ENCODE measurements around the gene SRD5A3. TPM values are rescaled to one million over a fixed set of nuclear protein-coding genes. Genes with fewer than 3 reads are reported as not detected.

Gene SRD5A3
- total and polyA plus RNA-seq, 10 donors: 2.8 to 11.1 (median 5.9) TPM

DNA sequence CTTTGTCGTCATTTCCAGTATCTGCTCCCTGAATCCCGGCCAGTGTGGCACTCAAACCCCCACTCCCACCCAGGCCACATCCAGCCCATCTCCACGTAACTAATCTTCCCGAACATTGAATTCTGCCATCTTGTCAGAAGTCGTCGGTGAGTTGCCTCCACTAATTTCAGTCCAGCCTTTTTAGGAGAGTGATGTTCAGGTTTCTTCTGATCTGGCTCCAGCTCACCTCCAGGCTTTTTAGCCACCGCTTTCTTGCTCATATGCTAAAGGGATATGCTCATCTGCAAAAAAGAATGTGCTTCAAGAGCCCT lies 51.0 kb downstream of the SRD5A3 start:
- no peaks in the 10 kb centered on the region for H3K9me3 ChIP-seq
- H3K36me3 ChIP-seq: peaks cover 0 to 22% (median 6%) of the 10 kb centered on the region in 6 donors
- 14 to 29% (median 25%) methylated on average over 7 of the region's 7 CpGs for WGBS, 5 donors
- no peak for DNase-seq
- no peaks in the 10 kb centered on the region for H3K27me3 ChIP-seq (replicated peaks in 1 of 7)
- H3K27ac ChIP-seq: peak overlapping the region; percentile 95 to 100 (median 98)
- no peak for TF ChIP-seq POLR2A (IDR thresholded peaks at IDR 0.05)
- TF ChIP-seq, protein P1, sequence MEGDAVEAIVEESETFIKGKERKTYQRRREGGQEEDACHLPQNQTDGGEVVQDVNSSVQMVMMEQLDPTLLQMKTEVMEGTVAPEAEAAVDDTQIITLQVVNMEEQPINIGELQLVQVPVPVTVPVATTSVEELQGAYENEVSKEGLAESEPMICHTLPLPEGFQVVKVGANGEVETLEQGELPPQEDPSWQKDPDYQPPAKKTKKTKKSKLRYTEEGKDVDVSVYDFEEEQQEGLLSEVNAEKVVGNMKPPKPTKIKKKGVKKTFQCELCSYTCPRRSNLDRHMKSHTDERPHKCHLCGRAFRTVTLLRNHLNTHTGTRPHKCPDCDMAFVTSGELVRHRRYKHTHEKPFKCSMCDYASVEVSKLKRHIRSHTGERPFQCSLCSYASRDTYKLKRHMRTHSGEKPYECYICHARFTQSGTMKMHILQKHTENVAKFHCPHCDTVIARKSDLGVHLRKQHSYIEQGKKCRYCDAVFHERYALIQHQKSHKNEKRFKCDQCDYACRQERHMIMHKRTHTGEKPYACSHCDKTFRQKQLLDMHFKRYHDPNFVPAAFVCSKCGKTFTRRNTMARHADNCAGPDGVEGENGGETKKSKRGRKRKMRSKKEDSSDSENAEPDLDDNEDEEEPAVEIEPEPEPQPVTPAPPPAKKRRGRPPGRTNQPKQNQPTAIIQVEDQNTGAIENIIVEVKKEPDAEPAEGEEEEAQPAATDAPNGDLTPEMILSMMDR (IDR thresholded peaks at IDR 0.05 in 8 of 11, conservative IDR thresholded peaks at IDR 0.05 in 3 of 11): no peak
- no peak for TF ChIP-seq POLR2AphosphoS5 (IDR thresholded peaks at IDR 0.05)
- peaks cover 13 to 60% (median 47%) of the 10 kb centered on the region in 6 donors for H3K4me1 ChIP-seq
- peak overlapping the region; percentile 74 to 95 (median 87) for H3K4me3 ChIP-seq
- intact Hi-C loops (cut with DNase I; ENCODE audit: low total_unique reads): loop anchor here (10.0 kb wide), 1 partner anchor 52 kb away; the partner anchor contains the start of gene SRD5A3

- DNase-seq: no peak
- Histone ChIP-seq H3K9me3 (no peaks in the 10 kb centered on the region), H3K27me3 (replicated peaks in 1 of 7) (no peaks in the 10 kb centered on the region), H3K4me3 (peak overlapping the region; percentile 74 to 95 (median 87)), H3K4me1 (peaks cover 13 to 64% (median 47%) of the 10 kb centered on the region in 6 donors), H3K36me3 (peaks cover 0 to 22% (median 6%) of the 10 kb centered on the region in 6 donors), H3K27ac (peak overlapping the region in 7 of 8 donors; percentile 96 to 100 (median 98))
- TF ChIP-seq, protein P1 (IDR thresholded peaks at IDR 0.05 in 8 of 11, conservative IDR thresholded peaks at IDR 0.05 in 3 of 11): no peak
- TF ChIP-seq POLR2AphosphoS5 (IDR thresholded peaks at IDR 0.05): peak; percentile 15 to 41 (median 21)
- intact Hi-C loops (cut with DNase I; ENCODE audit: low total_unique reads): loop anchor here (10.0 kb wide), 1 partner anchor 53 kb away; the partner anchor contains the start of gene SRD5A3
- 25 to 43% (median 36%) methylated on average over 15 of the region's 15 CpGs for WGBS, 5 donors
Observed at GRCh38 chr4:55397520-55398321, 51.7 kb downstream of the SRD5A3 start.

DNA sequence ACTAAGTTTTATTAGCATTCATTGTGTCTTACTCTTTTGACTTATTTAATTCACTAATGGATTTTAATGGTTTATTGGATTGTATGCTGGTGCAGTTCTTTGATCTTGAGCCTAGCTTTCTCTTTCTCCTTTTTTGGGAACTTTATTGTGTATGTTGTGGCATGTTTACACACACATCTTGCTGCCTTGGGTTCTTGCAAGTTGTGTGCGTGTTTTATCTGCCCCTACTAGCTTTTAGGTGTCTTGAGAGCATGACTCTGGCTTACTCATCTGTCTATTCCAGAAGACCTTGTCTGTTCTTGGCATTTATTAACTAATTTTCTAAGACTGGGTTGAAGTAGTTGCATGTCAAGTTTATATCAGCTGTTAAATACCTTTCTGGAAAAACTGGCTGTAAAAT lies 52.4 kb downstream of the SRD5A3 start:
- no peak for DNase-seq
- WGBS, 5 donors: 35 to 66% (median 63%) methylated on average over 1 of the region's 1 CpG
- peak overlapping the region in 7 of 8 donors; percentile 96 to 100 (median 98) for H3K27ac ChIP-seq
- intact Hi-C loops (cut with DNase I; ENCODE audit: low total_unique reads): loop anchor here (10.0 kb wide), 1 partner anchor 54 kb away; the partner anchor contains the start of gene SRD5A3
- H3K4me3 ChIP-seq: peak overlapping the region in 7 of 8 donors; percentile 84 to 95 (median 88)
- peaks cover 0 to 29% (median 6%) of the 10 kb centered on the region in 6 donors for H3K36me3 ChIP-seq
- H3K9me3 ChIP-seq: no peaks in the 10 kb centered on the region
- peaks cover 13 to 70% (median 47%) of the 10 kb centered on the region in 6 donors for H3K4me1 ChIP-seq
- no peaks in the 10 kb centered on the region for H3K27me3 ChIP-seq (replicated peaks in 1 of 7)
- TF ChIP-seq, protein P1 (IDR thresholded peaks at IDR 0.05 in 8 of 11, conservative IDR thresholded peaks at IDR 0.05 in 3 of 11): no peak
- TF ChIP-seq POLR2AphosphoS5 (IDR thresholded peaks at IDR 0.05) (no peak), POLR2A (IDR thresholded peaks at IDR 0.05) (no peak)

DNA sequence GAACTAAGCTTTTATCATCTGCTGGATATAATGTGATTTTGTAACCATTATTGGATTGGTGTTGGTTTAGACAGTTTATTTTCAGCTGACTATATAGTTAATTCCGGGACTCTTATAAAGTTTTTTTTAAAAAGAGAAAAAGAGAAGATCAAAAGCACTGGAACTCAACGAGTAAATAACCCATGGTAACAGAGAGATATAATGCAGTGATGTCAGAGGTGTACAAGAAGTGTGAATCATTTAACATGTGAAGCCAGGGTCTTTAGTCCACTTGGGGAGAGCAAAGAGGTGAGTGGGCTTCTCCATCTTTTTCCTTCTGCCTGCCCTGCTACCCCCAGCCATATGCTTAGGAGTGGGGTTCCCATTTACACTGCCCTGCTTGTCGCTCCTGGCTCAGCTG lies 52.9 kb downstream of the SRD5A3 start:
- H3K9me3 ChIP-seq: no peaks in the 10 kb centered on the region
- no peak for TF ChIP-seq POLR2AphosphoS5 (IDR thresholded peaks at IDR 0.05)
- no peak for DNase-seq
- no peaks in the 10 kb centered on the region for H3K27me3 ChIP-seq (replicated peaks in 1 of 7)
- H3K27ac ChIP-seq: peak overlapping the region in 6 of 8 donors; percentile 3 to 100 (median 96)
- intact Hi-C loops (cut with DNase I; ENCODE audit: low total_unique reads): loop anchor here (10.0 kb wide), 1 partner anchor 54 kb away; the partner anchor contains the start of gene SRD5A3
- peaks cover 13 to 73% (median 49%) of the 10 kb centered on the region in 6 donors for H3K4me1 ChIP-seq
- 46 to 71% (median 60%) methylated on average over 3 of the region's 3 CpGs for WGBS, 5 donors
- peaks cover 0 to 34% (median 9%) of the 10 kb centered on the region in 6 donors for H3K36me3 ChIP-seq
- H3K4me3 ChIP-seq: peak overlapping the region in 5 of 8 donors; percentile 84 to 95 (median 86)

Measured in spleen (tissue), 11 donors.